HG02759 (cell line): ENCODE measurements around the gene TYMS.

ENCODE experiments used
- ATAC-seq: cut with Tn5 transposase; IDR thresholded peaks from one replicate; pipeline ENCODE4 v1.9.1; 2021; ENCODE audit warnings: mild to moderate bottlenecking, moderate library complexity; ENCODE audit not compliant: unreplicated experiment

Gene TYMS

DNA sequence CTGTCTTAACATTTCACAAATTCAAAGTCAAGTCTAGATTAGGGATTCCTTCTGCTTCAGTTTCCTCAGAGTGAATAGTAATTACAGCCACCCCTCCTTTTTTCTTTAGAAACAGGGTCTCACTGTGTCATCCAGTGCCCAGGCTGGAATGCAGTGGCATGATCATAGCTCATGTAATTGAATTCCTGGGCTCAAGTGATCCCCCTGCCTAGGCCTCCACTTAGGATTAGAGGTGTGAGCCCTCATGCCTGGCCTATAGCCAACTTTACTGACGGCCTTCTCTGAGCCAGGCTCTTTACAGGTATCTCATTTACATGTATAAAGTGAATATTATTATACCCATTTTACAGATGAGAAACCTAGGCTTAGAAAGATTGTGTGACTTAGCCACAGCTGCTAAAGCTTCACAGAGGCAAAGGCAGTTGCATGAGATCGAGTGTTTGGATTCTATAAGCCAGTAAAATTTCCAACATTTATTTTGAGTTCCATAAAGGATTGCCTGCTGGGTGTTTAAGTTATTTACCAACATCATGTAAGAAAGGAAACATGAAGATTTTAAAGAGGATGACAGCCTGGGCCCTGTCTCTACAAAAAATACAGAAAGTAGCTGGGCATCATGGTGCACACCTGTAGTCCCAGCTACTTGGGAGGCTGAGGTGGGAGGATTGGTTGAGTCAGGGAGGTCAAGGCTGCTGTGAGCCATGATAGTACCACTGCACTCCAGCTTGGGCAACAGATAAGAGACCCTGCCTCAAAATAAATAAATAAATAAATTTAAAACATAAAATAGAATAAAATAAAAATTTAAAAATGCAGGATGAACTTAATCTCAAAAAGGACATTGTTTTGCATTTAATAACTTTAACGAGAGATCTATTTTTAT is 53.2 kb downstream of the TYMS start:
- ATAC-seq, result no peak

DNA sequence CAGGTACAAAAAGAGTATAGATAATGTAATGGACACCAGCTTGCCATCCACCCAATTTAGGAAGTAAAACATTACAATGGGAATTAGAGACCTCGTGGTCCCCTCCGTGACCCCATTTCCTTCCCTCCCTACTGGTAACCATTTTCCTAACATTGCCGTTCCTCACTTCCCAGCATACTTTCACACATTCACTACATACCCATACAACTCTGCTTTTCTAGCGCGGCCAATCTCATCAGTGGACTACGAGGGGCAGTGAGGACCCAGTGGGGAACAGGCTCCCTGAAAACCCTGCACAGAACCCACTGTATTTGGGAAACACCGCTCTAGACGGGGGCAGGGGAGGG is 53.8 kb downstream of the TYMS start:
- peak; percentile 4 for ATAC-seq

GRCh38 chr18:711657-712400 is 54.4 kb downstream of the TYMS start:
- peak; percentile 60 for ATAC-seq

DNA sequence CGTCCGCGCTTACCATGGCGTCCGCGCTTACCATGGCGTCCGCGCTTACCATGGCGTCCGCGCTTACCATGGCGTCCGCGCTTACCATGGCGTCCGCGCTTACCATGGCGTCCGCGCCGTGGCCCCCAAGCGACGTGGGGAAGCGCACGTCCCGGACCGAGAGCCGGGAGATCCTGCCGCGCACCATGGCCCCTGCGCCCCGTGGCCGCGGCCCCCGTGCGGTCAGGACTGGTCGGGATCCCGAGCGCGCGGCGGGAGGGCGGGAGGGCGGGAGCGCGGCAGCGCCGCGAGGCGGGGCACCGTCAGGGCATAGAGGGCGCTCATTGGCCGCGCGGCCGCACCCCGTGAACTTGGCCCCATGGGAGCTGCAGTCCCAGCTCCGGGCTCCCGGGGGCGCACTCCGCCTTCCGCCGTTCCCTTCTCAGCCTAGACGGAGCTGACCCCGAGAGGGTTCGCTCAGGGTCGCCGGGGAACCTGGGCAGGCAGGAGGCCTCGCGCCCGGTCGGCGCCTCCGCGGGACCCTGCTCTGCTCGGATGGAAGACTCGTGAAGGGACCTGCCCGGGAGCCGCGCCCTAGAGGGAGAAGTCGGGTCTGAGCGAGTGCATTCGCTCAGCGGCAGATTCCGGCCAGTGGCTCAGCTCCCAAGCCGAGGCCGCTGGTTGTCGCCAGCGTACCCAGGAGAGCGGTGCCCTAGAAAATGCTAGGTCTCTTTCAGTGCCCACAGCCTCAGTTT is 55.1 kb downstream of the TYMS start, which contains the start of gene ENOSF1:
ENOSF1 (minus strand) TSS at position 230 of the 734 bp plus-strand sequence; CDS start at position 187, 43 bp downstream.
- ATAC-seq, result peak; percentile 93

DNA sequence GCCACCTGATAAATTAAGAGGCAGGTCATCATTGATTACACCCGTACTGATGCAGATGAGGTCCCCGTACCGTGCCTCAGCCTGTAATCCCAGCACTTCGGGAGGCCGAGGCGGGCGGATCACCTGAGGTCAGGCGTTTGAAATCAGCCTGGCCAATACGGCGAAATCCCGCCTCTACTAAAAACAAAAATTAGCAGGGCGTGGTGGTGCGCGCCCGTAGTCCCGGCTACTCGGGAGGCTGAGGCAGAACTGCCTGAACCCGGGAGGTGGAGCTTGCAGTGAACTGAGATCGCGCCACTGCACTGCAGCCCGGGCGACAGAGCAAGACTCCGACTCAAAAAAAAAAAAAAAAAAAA is 55.7 kb downstream of the TYMS start:
- no peak for ATAC-seq

- no peak for ATAC-seq
Measured at GRCh38 chr18:715626-716025, 58.2 kb downstream of the TYMS start.

DNA sequence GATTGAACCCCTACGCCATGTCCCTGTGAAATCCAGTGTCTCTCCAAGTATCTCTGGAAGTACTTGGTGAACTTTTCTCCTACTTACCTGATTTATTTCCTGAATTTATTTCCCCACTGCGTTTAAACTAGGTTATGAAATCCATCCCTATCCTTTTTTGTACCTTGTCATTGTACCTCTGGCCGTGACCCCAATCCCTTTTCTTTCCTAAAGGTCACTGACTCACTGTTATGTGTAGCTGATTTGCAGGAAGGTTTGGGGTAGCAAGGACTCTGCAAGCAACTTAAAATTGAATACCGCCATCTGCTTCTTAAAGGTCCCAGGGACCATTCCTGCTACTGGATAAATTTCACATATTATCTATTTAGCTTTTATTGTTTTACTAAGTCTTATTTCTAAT is 59.5 kb downstream of the TYMS start:
- ATAC-seq, result no peak
